CD8-positive, alpha-beta memory T cell (primary cell): ENCODE measurements around the gene NFKBIZ. TPM values are rescaled to one million over a fixed set of nuclear protein-coding genes. Genes with fewer than 3 reads are reported as not detected.

ENCODE experiments used
- CTCF ChIA-PET: fragments of 350-600 bp; sonication (Branson Sonifier 250); formaldehyde crosslinking; loops from one replicate; lab custom pipeline; 2021; ENCODE audit warnings: antibody characterized with exemption; lab: Charles Lee
- POLR2A ChIA-PET: fragments of 350-600 bp; sonication (Branson Sonifier 250); formaldehyde crosslinking; loops from one replicate; lab custom pipeline; 2021; ENCODE audit warnings: antibody characterized with exemption; lab: Charles Lee
- DNase-seq, 5 donors: peaks; one replicate each; pipeline versions ENCODE4 v3.0.0 to v3.0.0-alpha.2; 2020 to 2022; ENCODE audit warnings: mixed read lengths in 1 of 5
- H3K27ac ChIP-seq: one replicate; pipeline ENCODE4 v1.7.0; 2013; ENCODE audit warnings: low read depth, mild to moderate bottlenecking, low read length, moderate library complexity
- H3K27me3 ChIP-seq: 2 replicates; pipeline ENCODE4 v1.7.0; 2013; ENCODE audit warnings: low read length, mild to moderate bottlenecking; ENCODE audit not compliant: insufficient read depth, poor library complexity, severe bottlenecking
- H3K36me3 ChIP-seq: 2 replicates; pipeline ENCODE4 v1.7.0; 2013; ENCODE audit warnings: mild to moderate bottlenecking, low read length, moderate library complexity; ENCODE audit not compliant: insufficient read depth
- H3K4me1 ChIP-seq: 2 replicates; pipeline ENCODE4 v1.7.0; 2013; ENCODE audit warnings: mild to moderate bottlenecking, low read length, moderate library complexity; ENCODE audit not compliant: insufficient read depth
- H3K4me3 ChIP-seq: 2 replicates; pipeline ENCODE4 v1.7.0; 2013; ENCODE audit warnings: mild to moderate bottlenecking, low read length
- H3K9me3 ChIP-seq: 2 replicates; pipeline ENCODE4 v1.7.0; 2013; ENCODE audit warnings: mild to moderate bottlenecking, low read length
- H3K27ac Mint-ChIP-seq, 8 donors: one replicate each; pipeline ENCODE4 v1.8.0; 2020 to 2021; ENCODE audit warnings: mixed read lengths in 8 of 8, mild to moderate bottlenecking in 6 of 8, inconsistent platforms in 3 of 8, moderate library complexity in 3 of 8
- H3K27me3 Mint-ChIP-seq, 2 donors: one replicate each; pipeline ENCODE4 v1.8.0; 2020 to 2021; ENCODE audit warnings: mixed read lengths in 2 of 2, mild to moderate bottlenecking in 1 of 2, moderate library complexity in 1 of 2
- H3K36me3 Mint-ChIP-seq, 3 donors: one replicate each; pipeline ENCODE4 v1.8.0; 2020 to 2021; ENCODE audit warnings: mixed read lengths in 3 of 3, inconsistent platforms in 1 of 3, mild to moderate bottlenecking in 1 of 3
- H3K4me1 Mint-ChIP-seq, 3 donors: one replicate each; pipeline ENCODE4 v1.8.0; 2020 to 2021; ENCODE audit warnings: mixed read lengths in 3 of 3, inconsistent platforms in 1 of 3, mild to moderate bottlenecking in 1 of 3
- H3K4me3 Mint-ChIP-seq, 7 donors: one replicate each; pipeline ENCODE4 v1.8.0; 2020 to 2021; ENCODE audit warnings: mixed read lengths in 7 of 7, mild to moderate bottlenecking in 6 of 7, moderate library complexity in 4 of 7, inconsistent platforms in 2 of 7
- H3K9me3 Mint-ChIP-seq, 5 donors: one replicate each; pipeline ENCODE4 v1.8.0; 2020 to 2022; ENCODE audit warnings: mixed read lengths in 5 of 5, mild to moderate bottlenecking in 3 of 5, moderate library complexity in 2 of 5, inconsistent platforms in 1 of 5
- polyA plus RNA-seq: library from polyadenylated mRNA; unstranded; fragments of 300-500 nt; fragmentation: Illumina TruSeq; gene quantifications from one replicate; pipeline ENCODE4 v1.2.3, GENCODE V29; 2021
- total RNA-seq, 2 experiments: library from RNA; stranded (reverse); gene quantifications; one replicate each; pipeline ENCODE4 v1.2.3, GENCODE V29; 2021

Gene NFKBIZ
- total and polyA plus RNA-seq, 3 experiments from 2014 or later: 8.0 to 32.9 (median 32.3) TPM

- no peaks in the 10 kb centered on the region for H3K4me1 ChIP-seq
- Mint-ChIP-seq H3K4me3 (no peak overlapping the region), H3K36me3 (peaks cover 0 to 10% (median 3%) of the 10 kb centered on the region in 3 donors), H3K9me3 (peaks cover 0 to 1% (median 0%) of the 10 kb centered on the region in 5 donors), H3K27ac (no peak overlapping the region), H3K4me1 (peaks cover 11 to 25% (median 22%) of the 10 kb centered on the region in 3 donors), H3K27me3 (no peaks in the 10 kb centered on the region)
- no peaks in the 10 kb centered on the region for H3K27me3 ChIP-seq
- no peak overlapping the region for H3K4me3 ChIP-seq
- ChIA-PET CTCF (no interaction called here), POLR2A (no interaction called here)
- H3K9me3 ChIP-seq: no peaks in the 10 kb centered on the region
- no peak for DNase-seq
- no peaks in the 10 kb centered on the region for H3K36me3 ChIP-seq
- H3K27ac ChIP-seq: no peak overlapping the region
Measured at GRCh38 chr3:101836652-101837598, 12.4 kb upstream of the NFKBIZ start.

GRCh38 chr3:101838691-101839090, 10.6 kb upstream of the NFKBIZ start:
- Histone ChIP-seq H3K4me3 (no peak overlapping the region), H3K4me1 (no peaks in the 10 kb centered on the region), H3K27ac (no peak overlapping the region), H3K9me3 (no peaks in the 10 kb centered on the region), H3K27me3 (no peaks in the 10 kb centered on the region), H3K36me3 (no peaks in the 10 kb centered on the region)
- no peaks in the 10 kb centered on the region for H3K27me3 Mint-ChIP-seq
- H3K4me1 Mint-ChIP-seq: peaks cover 4 to 18% (median 11%) of the 10 kb centered on the region in 3 donors
- H3K9me3 Mint-ChIP-seq: peaks cover 0 to 4% (median 0%) of the 10 kb centered on the region in 5 donors
- H3K36me3 Mint-ChIP-seq: peaks cover 0 to 13% (median 5%) of the 10 kb centered on the region in 3 donors
- CTCF ChIA-PET: interaction anchor here (1.2 to 1.8 kb wide), 2 partner anchors 10 to 27 kb away, joined by 3 to 4 read pairs; no protein-coding TSS in a partner anchor
- POLR2A ChIA-PET: interaction anchor here (1.5 kb wide), 1 partner anchor 11 kb away, joined by 3 read pairs; no protein-coding TSS in a partner anchor
- no peak overlapping the region for H3K27ac Mint-ChIP-seq
- no peak overlapping the region for H3K4me3 Mint-ChIP-seq
- no peak for DNase-seq

GRCh38 chr3:101840066-101840465, 9.2 kb upstream of the NFKBIZ start:
- DNase-seq: no peak
- peaks cover 0 to 4% (median 0%) of the 10 kb centered on the region in 5 donors for H3K9me3 Mint-ChIP-seq
- Histone ChIP-seq H3K36me3 (no peaks in the 10 kb centered on the region), H3K4me1 (no peaks in the 10 kb centered on the region), H3K4me3 (no peak overlapping the region), H3K27ac (no peak overlapping the region), H3K9me3 (no peaks in the 10 kb centered on the region), H3K27me3 (no peaks in the 10 kb centered on the region)
- ChIA-PET CTCF (interaction anchor here (1.8 kb wide), 1 partner anchor 11 kb away, joined by 4 read pairs; no protein-coding TSS in a partner anchor), POLR2A (no interaction called here)
- H3K4me3 Mint-ChIP-seq: no peak overlapping the region
- H3K4me1 Mint-ChIP-seq: peaks cover 0 to 6% (median 0%) of the 10 kb centered on the region in 3 donors
- no peak overlapping the region for H3K27ac Mint-ChIP-seq
- H3K27me3 Mint-ChIP-seq: no peaks in the 10 kb centered on the region
- H3K36me3 Mint-ChIP-seq: peaks cover 0 to 13% (median 5%) of the 10 kb centered on the region in 3 donors

- no peaks in the 10 kb centered on the region for H3K4me1 Mint-ChIP-seq
- peak overlapping the region in 1 of 8 donors; percentile 22 for H3K27ac Mint-ChIP-seq
- no peak overlapping the region for H3K27ac ChIP-seq
- no peak for DNase-seq
- H3K36me3 ChIP-seq: no peaks in the 10 kb centered on the region
- H3K9me3 Mint-ChIP-seq: peaks cover 0 to 4% (median 0%) of the 10 kb centered on the region in 5 donors
- H3K4me3 ChIP-seq: no peak overlapping the region
- H3K9me3 ChIP-seq: no peaks in the 10 kb centered on the region
- no peaks in the 10 kb centered on the region for H3K27me3 ChIP-seq
- no peak overlapping the region for H3K4me3 Mint-ChIP-seq
- H3K36me3 Mint-ChIP-seq: peaks cover 0 to 13% (median 5%) of the 10 kb centered on the region in 3 donors
- H3K4me1 ChIP-seq: no peaks in the 10 kb centered on the region
- no peaks in the 10 kb centered on the region for H3K27me3 Mint-ChIP-seq
- CTCF ChIA-PET: no interaction called here
- POLR2A ChIA-PET: interaction anchor here (0.5 to 0.6 kb wide), 2 partner anchors 94 to 101 kb away, joined by 3 to 5 read pairs; no protein-coding TSS in a partner anchor
Measured at GRCh38 chr3:101842245-101842934, 6.9 kb upstream of the NFKBIZ start.

GRCh38 chr3:101842935-101843330, 6.4 kb upstream of the NFKBIZ start:
- H3K27ac Mint-ChIP-seq: peak overlapping the region in 2 of 8 donors; percentile 14 to 50
- no peaks in the 10 kb centered on the region for H3K9me3 ChIP-seq
- ChIA-PET CTCF (no interaction called here), POLR2A (interaction anchor here (0.6 kb wide), 1 partner anchor 100 kb away, joined by 5 read pairs; no protein-coding TSS in a partner anchor)
- H3K4me3 ChIP-seq: no peak overlapping the region
- H3K4me3 Mint-ChIP-seq: no peak overlapping the region
- H3K36me3 ChIP-seq: no peaks in the 10 kb centered on the region
- H3K27ac ChIP-seq: no peak overlapping the region
- H3K27me3 ChIP-seq: no peaks in the 10 kb centered on the region
- DNase-seq: no peak
- no peaks in the 10 kb centered on the region for H3K4me1 ChIP-seq
- H3K4me1 Mint-ChIP-seq: no peaks in the 10 kb centered on the region
- H3K27me3 Mint-ChIP-seq: no peaks in the 10 kb centered on the region
- peaks cover 0 to 13% (median 5%) of the 10 kb centered on the region in 3 donors for H3K36me3 Mint-ChIP-seq
- H3K9me3 Mint-ChIP-seq: peaks cover 0 to 4% (median 0%) of the 10 kb centered on the region in 5 donors

- Mint-ChIP-seq H3K27me3 (no peaks in the 10 kb centered on the region), H3K4me3 (peak overlapping the region in 1 of 7 donors; percentile 41), H3K27ac (peak overlapping the region in 2 of 8 donors; percentile 17 to 29), H3K9me3 (peaks cover 0 to 4% (median 0%) of the 10 kb centered on the region in 5 donors), H3K4me1 (peaks cover 2 to 7% (median 7%) of the 10 kb centered on the region in 3 donors), H3K36me3 (peaks cover 5 to 11% (median 6%) of the 10 kb centered on the region in 3 donors)
- ChIA-PET POLR2A (no interaction called here), CTCF (no interaction called here)
- no peaks in the 10 kb centered on the region for H3K36me3 ChIP-seq
- H3K4me1 ChIP-seq: no peaks in the 10 kb centered on the region
- no peaks in the 10 kb centered on the region for H3K9me3 ChIP-seq
- no peak overlapping the region for H3K4me3 ChIP-seq
- H3K27me3 ChIP-seq: no peaks in the 10 kb centered on the region
- no peak for DNase-seq
- H3K27ac ChIP-seq: no peak overlapping the region
Measured at GRCh38 chr3:101845425-101845824, 3.9 kb upstream of the NFKBIZ start.

GRCh38 chr3:101846709-101847108, 2.6 kb upstream of the NFKBIZ start:
- Mint-ChIP-seq H3K4me1 (peaks cover 12 to 17% (median 16%) of the 10 kb centered on the region in 3 donors), H3K27me3 (no peaks in the 10 kb centered on the region), H3K9me3 (peaks cover 0 to 4% (median 0%) of the 10 kb centered on the region in 5 donors), H3K36me3 (peaks cover 7 to 19% (median 8%) of the 10 kb centered on the region in 3 donors), H3K27ac (peak overlapping the region in 5 of 8 donors; percentile 44 to 90 (median 70)), H3K4me3 (peak overlapping the region in 2 of 7 donors; percentile 19 to 100)
- CTCF ChIA-PET: interaction anchor here (0.7 kb wide), 1 partner anchor 32 kb away, joined by 3 read pairs; no protein-coding TSS in a partner anchor
- no peaks in the 10 kb centered on the region for H3K9me3 ChIP-seq
- POLR2A ChIA-PET: interaction anchor here (1.1 kb wide), 1 partner anchor 19 kb away, joined by 3 read pairs; no protein-coding TSS in a partner anchor
- H3K4me3 ChIP-seq: no peak overlapping the region
- H3K27ac ChIP-seq: no peak overlapping the region
- peaks cover 5% of the 10 kb centered on the region for H3K4me1 ChIP-seq
- peaks cover 1% of the 10 kb centered on the region for H3K36me3 ChIP-seq
- no peak for DNase-seq
- H3K27me3 ChIP-seq: no peaks in the 10 kb centered on the region
